CD8-positive, alpha-beta memory T cell (primary cell): Measurements from ENCODE around the gene SPACDR. TPM values are rescaled to one million over a fixed set of nuclear protein-coding genes. Genes with fewer than 3 reads are reported as not detected.
A peak's percentile ranks its signal among the peaks of the same experiment; 100 is the strongest.

ENCODE experiments used
- CTCF ChIA-PET: fragments of 350-600 bp; sonication (Branson Sonifier 250); formaldehyde crosslinking; loops from one replicate; lab custom pipeline; 2021; ENCODE audit warnings: antibody characterized with exemption; lab: Charles Lee
- POLR2A ChIA-PET: fragments of 350-600 bp; sonication (Branson Sonifier 250); formaldehyde crosslinking; loops from one replicate; lab custom pipeline; 2021; ENCODE audit warnings: antibody characterized with exemption; lab: Charles Lee
- DNase-seq, 5 donors: peaks; one replicate each; pipeline versions ENCODE4 v3.0.0 to v3.0.0-alpha.2; 2020 to 2022; ENCODE audit warnings: mixed read lengths in 1 of 5
- H3K27ac ChIP-seq: one replicate; pipeline ENCODE4 v1.7.0; 2013; ENCODE audit warnings: low read depth, mild to moderate bottlenecking, low read length, moderate library complexity
- H3K27me3 ChIP-seq: 2 replicates; pipeline ENCODE4 v1.7.0; 2013; ENCODE audit warnings: low read length, mild to moderate bottlenecking; ENCODE audit not compliant: insufficient read depth, poor library complexity, severe bottlenecking
- H3K36me3 ChIP-seq: 2 replicates; pipeline ENCODE4 v1.7.0; 2013; ENCODE audit warnings: mild to moderate bottlenecking, low read length, moderate library complexity; ENCODE audit not compliant: insufficient read depth
- H3K4me1 ChIP-seq: 2 replicates; pipeline ENCODE4 v1.7.0; 2013; ENCODE audit warnings: mild to moderate bottlenecking, low read length, moderate library complexity; ENCODE audit not compliant: insufficient read depth
- H3K4me3 ChIP-seq: 2 replicates; pipeline ENCODE4 v1.7.0; 2013; ENCODE audit warnings: mild to moderate bottlenecking, low read length
- H3K9me3 ChIP-seq: 2 replicates; pipeline ENCODE4 v1.7.0; 2013; ENCODE audit warnings: mild to moderate bottlenecking, low read length
- H3K27ac Mint-ChIP-seq, 8 donors: one replicate each; pipeline ENCODE4 v1.8.0; 2020 to 2021; ENCODE audit warnings: mixed read lengths in 8 of 8, mild to moderate bottlenecking in 6 of 8, inconsistent platforms in 3 of 8, moderate library complexity in 3 of 8
- H3K27me3 Mint-ChIP-seq, 2 donors: one replicate each; pipeline ENCODE4 v1.8.0; 2020 to 2021; ENCODE audit warnings: mixed read lengths in 2 of 2, mild to moderate bottlenecking in 1 of 2, moderate library complexity in 1 of 2
- H3K36me3 Mint-ChIP-seq, 3 donors: one replicate each; pipeline ENCODE4 v1.8.0; 2020 to 2021; ENCODE audit warnings: mixed read lengths in 3 of 3, inconsistent platforms in 1 of 3, mild to moderate bottlenecking in 1 of 3
- H3K4me1 Mint-ChIP-seq, 3 donors: one replicate each; pipeline ENCODE4 v1.8.0; 2020 to 2021; ENCODE audit warnings: mixed read lengths in 3 of 3, inconsistent platforms in 1 of 3, mild to moderate bottlenecking in 1 of 3
- H3K4me3 Mint-ChIP-seq, 7 donors: one replicate each; pipeline ENCODE4 v1.8.0; 2020 to 2021; ENCODE audit warnings: mixed read lengths in 7 of 7, mild to moderate bottlenecking in 6 of 7, moderate library complexity in 4 of 7, inconsistent platforms in 2 of 7
- H3K9me3 Mint-ChIP-seq, 5 donors: one replicate each; pipeline ENCODE4 v1.8.0; 2020 to 2022; ENCODE audit warnings: mixed read lengths in 5 of 5, mild to moderate bottlenecking in 3 of 5, moderate library complexity in 2 of 5, inconsistent platforms in 1 of 5
- polyA plus RNA-seq: library from polyadenylated mRNA; unstranded; fragments of 300-500 nt; fragmentation: Illumina TruSeq; gene quantifications from one replicate; pipeline ENCODE4 v1.2.3, GENCODE V29; 2021
- total RNA-seq, 2 experiments: library from RNA; stranded (reverse); gene quantifications; one replicate each; pipeline ENCODE4 v1.2.3, GENCODE V29; 2021

Gene SPACDR
- total and polyA plus RNA-seq, 3 experiments from 2014 or later: 0.56 to 1.7 (median 1.00) TPM

DNA sequence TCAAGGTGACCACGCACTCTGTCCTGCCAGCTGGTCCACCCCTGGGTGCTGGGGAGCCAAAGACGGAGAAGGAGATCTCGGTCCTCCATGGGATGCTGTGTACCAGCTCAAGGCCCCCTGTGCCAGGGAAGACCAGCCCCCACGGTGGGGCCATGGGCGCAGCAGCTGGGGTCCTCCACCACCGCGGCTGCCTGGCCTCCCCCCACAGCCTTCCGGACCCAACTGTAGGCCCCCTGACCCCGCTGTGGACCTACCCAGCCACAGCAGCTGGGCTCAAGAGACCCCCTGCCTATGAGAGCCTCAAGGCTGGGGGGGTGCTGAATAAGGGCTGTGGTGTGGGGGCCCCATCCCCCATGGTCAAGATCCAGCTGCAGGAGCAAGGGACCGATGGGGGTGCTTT, 25.1 kb upstream of the SPACDR start:
- H3K27ac ChIP-seq: no peak overlapping the region

DNA sequence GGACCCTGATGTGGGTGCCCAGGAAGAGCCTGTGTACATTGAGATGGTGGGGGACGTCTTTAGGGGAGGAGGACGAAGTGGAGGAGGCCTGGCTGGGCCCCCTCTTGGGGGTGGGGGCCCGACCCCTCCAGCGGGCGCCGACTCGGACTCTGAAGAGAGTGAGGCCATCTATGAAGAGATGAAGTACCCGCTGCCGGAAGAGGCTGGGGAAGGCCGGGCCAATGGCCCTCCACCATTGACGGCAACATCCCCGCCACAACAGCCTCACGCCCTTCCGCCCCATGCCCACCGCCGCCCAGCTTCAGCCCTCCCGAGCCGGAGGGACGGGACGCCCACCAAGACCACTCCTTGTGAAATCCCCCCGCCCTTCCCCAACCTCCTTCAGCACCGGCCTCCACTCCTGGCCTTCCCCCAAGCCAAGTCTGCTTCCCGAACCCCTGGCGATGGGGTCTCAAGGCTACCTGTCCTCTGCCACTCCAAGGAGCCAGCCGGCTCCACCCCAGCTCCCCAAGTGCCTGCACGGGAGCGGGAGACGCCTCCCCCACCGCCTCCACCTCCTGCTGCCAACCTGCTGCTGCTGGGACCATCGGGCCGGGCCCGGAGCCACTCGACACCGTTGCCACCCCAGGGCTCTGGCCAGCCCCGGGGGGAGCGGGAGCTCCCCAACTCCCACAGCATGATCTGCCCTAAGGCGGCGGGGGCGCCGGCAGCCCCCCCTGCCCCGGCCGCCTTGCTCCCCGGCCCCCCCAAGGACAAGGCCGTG, 24.5 kb upstream of the SPACDR start:
- Histone ChIP-seq H3K4me1 (no peaks in the 10 kb centered on the region), H3K36me3 (no peaks in the 10 kb centered on the region), H3K9me3 (no peaks in the 10 kb centered on the region), H3K27me3 (no peaks in the 10 kb centered on the region), H3K4me3 (no peak overlapping the region), H3K27ac (no peak overlapping the region)
- Mint-ChIP-seq H3K27me3 (peaks cover 0 to 2% of the 10 kb centered on the region in 2 donors), H3K27ac (no peak overlapping the region), H3K36me3 (no peaks in the 10 kb centered on the region), H3K4me3 (no peak overlapping the region), H3K9me3 (no peaks in the 10 kb centered on the region), H3K4me1 (peaks cover 9 to 26% (median 12%) of the 10 kb centered on the region in 3 donors)
- DNase-seq: no peak
- CTCF ChIA-PET: interaction anchor here (1.8 kb wide), 1 partner anchor 71 kb away, joined by 9 read pairs; no protein-coding TSS in a partner anchor
- POLR2A ChIA-PET: no interaction called here

More for the DNA sequence above, 25.1 kb upstream of the SPACDR start:
- H3K4me3 ChIP-seq: no peak overlapping the region
- peaks cover 0 to 2% of the 10 kb centered on the region in 2 donors for H3K27me3 Mint-ChIP-seq
- H3K9me3 ChIP-seq: no peaks in the 10 kb centered on the region
- no peak for DNase-seq
- H3K4me3 Mint-ChIP-seq: no peak overlapping the region
- H3K27ac Mint-ChIP-seq: no peak overlapping the region
- H3K27me3 ChIP-seq: no peaks in the 10 kb centered on the region
- H3K4me1 Mint-ChIP-seq: peaks cover 9 to 28% (median 12%) of the 10 kb centered on the region in 3 donors
- POLR2A ChIA-PET: no interaction called here
- no peaks in the 10 kb centered on the region for H3K4me1 ChIP-seq
- CTCF ChIA-PET: interaction anchor here (1.5 to 1.8 kb wide), 2 partner anchors 64 to 70 kb away, joined by 3 to 9 read pairs; no protein-coding TSS in a partner anchor
- H3K36me3 ChIP-seq: no peaks in the 10 kb centered on the region
- no peaks in the 10 kb centered on the region for H3K36me3 Mint-ChIP-seq
- H3K9me3 Mint-ChIP-seq: no peaks in the 10 kb centered on the region

DNA sequence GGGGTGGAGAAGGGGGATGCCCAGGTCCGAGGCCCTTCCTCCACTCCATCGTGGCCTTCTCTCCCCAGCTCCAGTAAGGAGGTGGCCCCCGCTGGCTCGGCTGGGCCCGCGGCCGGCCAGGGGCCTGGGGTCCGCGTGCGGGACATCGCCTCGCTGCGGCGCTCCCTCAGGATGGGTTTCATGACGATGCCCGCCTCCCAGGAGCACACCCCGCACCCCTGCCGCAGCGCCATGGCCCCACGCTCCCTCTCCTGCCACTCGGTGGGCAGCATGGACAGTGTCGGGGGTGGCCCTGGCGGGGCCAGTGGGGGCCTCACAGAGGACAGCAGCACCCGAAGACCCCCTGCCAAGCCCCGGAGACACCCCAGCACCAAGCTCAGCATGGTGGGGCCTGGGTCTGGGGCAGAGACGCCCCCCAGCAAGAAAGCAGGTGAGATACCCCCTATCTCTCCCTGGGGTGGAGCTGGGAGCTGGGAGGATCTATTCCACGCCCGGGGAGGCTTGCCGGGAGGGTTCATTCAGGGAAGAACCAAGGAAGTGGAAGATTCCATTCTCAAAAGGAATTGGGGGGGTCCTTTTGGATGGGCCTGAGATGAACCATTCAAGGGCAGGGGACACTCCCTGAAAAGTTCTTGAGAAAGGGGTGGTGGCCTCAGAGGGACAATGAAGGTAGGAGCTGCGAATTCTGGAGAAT, 22.8 kb upstream of the SPACDR start:
- no peaks in the 10 kb centered on the region for H3K27me3 ChIP-seq
- peaks cover 11% of the 10 kb centered on the region for H3K4me1 ChIP-seq
- H3K27me3 Mint-ChIP-seq: no peaks in the 10 kb centered on the region
- H3K9me3 ChIP-seq: no peaks in the 10 kb centered on the region
- no peak overlapping the region for H3K4me3 ChIP-seq
- no peaks in the 10 kb centered on the region for H3K36me3 Mint-ChIP-seq
- CTCF ChIA-PET: interaction anchor here (1.0 kb wide), 1 partner anchor 55 kb away, joined by 3 read pairs; no protein-coding TSS in a partner anchor
- H3K27ac ChIP-seq: no peak overlapping the region
- POLR2A ChIA-PET: no interaction called here
- no peak for DNase-seq
- no peaks in the 10 kb centered on the region for H3K9me3 Mint-ChIP-seq
- H3K4me1 Mint-ChIP-seq: peaks cover 10 to 22% (median 11%) of the 10 kb centered on the region in 3 donors
- peak overlapping the region in 1 of 7 donors; percentile 56 for H3K4me3 Mint-ChIP-seq
- no peak overlapping the region for H3K27ac Mint-ChIP-seq
- H3K36me3 ChIP-seq: no peaks in the 10 kb centered on the region

DNA sequence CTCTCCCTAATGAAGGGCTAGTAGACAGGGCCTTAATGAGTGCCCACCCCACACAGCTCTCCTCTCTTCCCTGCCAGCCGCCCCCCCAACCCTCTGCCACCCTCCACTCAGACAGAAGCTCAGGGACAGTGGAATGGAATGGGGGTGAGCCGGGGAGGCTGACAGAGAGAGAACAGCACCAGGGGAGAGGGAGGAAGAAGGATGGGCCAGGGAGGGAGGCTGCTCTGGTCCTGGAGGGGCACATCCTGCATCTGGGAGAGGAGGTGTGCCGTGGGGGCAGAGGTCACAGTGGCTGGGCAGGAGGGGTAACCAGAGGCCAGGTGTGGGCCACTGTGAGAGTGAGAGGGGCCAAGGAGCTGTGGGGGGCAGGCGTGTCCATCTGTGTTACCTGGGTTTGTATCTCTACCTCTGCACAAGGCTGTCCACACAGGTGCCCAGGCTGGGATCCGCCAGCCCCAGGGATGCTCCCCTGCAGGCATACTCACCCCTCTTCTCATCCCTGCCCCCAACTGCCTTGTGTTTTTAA, 22.1 kb upstream of the SPACDR start:
- peaks cover 14 to 25% (median 14%) of the 10 kb centered on the region in 3 donors for H3K4me1 Mint-ChIP-seq
- H3K4me3 Mint-ChIP-seq: peak overlapping the region in 3 of 7 donors; percentile 1 to 58 (median 54)
- Histone ChIP-seq H3K4me3 (no peak overlapping the region), H3K4me1 (peaks cover 11% of the 10 kb centered on the region), H3K27me3 (no peaks in the 10 kb centered on the region), H3K36me3 (no peaks in the 10 kb centered on the region), H3K27ac (no peak overlapping the region), H3K9me3 (no peaks in the 10 kb centered on the region)
- CTCF ChIA-PET: interaction anchor here (1.0 to 1.9 kb wide), 3 partner anchors 17 to 55 kb away, joined by 3 to 7 read pairs (median 5); partner anchors contain the start of gene AGFG2
- POLR2A ChIA-PET: interaction anchor here (0.6 kb wide), 1 partner anchor 63 kb away, joined by 4 read pairs; no protein-coding TSS in a partner anchor
- peak overlapping the region in 4 of 8 donors; percentile 7 to 68 (median 30) for H3K27ac Mint-ChIP-seq
- H3K27me3 Mint-ChIP-seq: no peaks in the 10 kb centered on the region
- DNase-seq: no peak
- H3K9me3 Mint-ChIP-seq: no peaks in the 10 kb centered on the region
- no peaks in the 10 kb centered on the region for H3K36me3 Mint-ChIP-seq

DNA sequence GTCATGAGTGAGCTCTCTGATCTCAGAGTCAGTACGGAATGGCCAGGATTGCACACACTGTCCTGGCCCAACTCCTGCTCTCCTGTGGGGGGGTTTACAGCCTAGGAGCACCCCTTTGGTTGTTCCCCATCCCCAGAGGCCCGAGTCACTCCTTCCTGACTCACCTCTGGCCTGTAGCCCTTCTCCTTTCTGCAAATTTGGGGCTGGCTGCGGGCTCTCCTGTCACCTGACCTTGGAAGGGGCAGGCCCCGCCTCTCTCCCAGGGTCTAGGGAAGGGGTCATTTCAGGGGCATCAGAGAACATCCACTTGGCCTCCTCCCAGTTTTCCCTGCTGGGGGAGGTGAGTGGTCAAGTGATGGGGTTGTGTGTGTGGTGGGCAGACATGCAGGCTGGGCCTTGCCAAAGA, 21.4 kb upstream of the SPACDR start:
- Histone ChIP-seq H3K4me1 (peaks cover 11% of the 10 kb centered on the region), H3K27me3 (no peaks in the 10 kb centered on the region), H3K4me3 (no peak overlapping the region), H3K36me3 (no peaks in the 10 kb centered on the region), H3K27ac (no peak overlapping the region), H3K9me3 (no peaks in the 10 kb centered on the region)
- no peak for DNase-seq
- CTCF ChIA-PET: interaction anchor here (1.0 to 1.9 kb wide), 4 partner anchors 16 to 74 kb away, joined by 3 to 7 read pairs (median 6); partner anchors contain the start of gene AGFG2
- Mint-ChIP-seq H3K36me3 (no peaks in the 10 kb centered on the region), H3K27me3 (no peaks in the 10 kb centered on the region), H3K4me1 (peaks cover 14 to 25% (median 14%) of the 10 kb centered on the region in 3 donors), H3K4me3 (peak overlapping the region in 2 of 7 donors; percentile 58 to 70), H3K9me3 (no peaks in the 10 kb centered on the region), H3K27ac (peak overlapping the region in 2 of 8 donors; percentile 10 to 21)
- POLR2A ChIA-PET: interaction anchor here (0.6 to 0.7 kb wide), 2 partner anchors 8 to 17 kb away, joined by 3 read pairs; no protein-coding TSS in a partner anchor

DNA sequence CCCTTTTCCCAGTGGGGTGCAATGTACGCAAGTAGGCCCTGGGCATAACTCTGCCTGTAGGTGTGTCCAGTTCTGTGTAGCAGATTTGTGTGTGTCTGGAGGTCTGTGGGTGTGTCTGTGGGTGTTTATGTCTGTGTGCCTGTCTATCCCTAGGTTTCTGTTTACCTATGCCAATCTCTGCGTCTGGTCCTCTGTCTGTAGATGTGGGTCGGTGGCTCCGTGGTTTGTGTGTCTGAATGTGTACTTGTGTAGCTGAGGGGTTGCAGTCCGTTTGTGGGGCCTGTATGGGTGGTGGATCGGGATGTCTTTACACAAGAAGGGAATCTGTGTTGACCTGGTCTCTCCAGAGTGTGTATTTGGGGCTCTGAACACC, 20.6 kb upstream of the SPACDR start:
- peaks cover 14 to 22% (median 15%) of the 10 kb centered on the region in 3 donors for H3K4me1 Mint-ChIP-seq
- POLR2A ChIA-PET: interaction anchor here (0.7 kb wide), 1 partner anchor 16 kb away, joined by 3 read pairs; no protein-coding TSS in a partner anchor

DNA sequence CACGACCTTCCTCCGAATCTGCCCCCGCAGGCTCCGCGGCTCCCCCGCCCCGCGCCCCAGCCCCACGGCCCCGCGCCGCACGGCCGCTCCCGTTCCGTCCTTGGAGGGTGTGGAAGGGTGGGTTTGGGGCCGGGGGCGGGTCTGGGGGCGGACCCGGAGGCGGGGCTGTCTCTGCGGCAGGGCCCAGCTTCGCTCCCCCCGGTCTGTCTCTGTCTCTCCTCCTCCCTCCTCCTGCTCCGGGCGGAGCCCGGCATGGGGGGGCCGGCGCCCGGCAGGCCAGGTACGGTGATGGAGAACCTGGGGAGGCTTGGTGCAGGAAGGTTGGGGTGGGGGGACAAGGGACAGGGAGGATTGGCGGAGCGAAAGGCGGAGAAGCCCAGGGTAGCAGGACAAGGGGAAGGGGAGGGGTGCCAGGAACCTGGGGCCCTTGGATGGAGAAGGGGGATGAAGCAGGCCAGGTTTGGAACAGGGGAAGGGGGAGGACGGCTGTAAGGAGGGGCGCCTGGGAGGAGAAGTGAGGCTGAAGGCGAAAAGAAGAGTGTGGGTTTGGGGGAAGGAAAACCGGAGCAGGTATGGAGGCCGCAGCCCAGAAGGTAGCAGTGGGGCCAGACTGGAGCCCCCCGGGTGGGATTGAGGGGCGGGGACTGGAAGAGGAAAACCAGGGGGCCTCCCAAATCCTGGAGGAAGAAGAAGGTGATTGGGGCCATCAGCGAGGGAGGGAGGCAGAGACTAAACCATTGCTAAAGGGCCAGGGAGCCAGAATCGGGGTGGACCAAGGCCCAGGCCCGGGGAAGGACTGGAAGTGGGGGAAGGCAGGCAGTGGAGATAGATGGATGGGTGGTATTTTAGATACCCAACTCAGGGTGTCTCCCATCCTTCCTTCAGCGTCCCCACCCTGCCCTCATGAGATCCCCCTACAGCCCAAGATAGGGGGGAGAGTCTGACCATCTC, 19.9 kb upstream of the SPACDR start, which contains the start of gene NYAP1:
TSS of gene NYAP1 (plus strand) at position 206 of the 951 bp plus-strand sequence. CDS start 1,385 bp downstream, outside the sequence.
- CTCF ChIA-PET: interaction anchor here (1.1 to 10.7 kb wide), 8 partner anchors 12 to 102 kb away, joined by 3 to 174 read pairs (median 6); partner anchors contain the start of genes FBXO24, LRCH4 and MEPCE
- Histone ChIP-seq H3K27me3 (no peaks in the 10 kb centered on the region), H3K4me1 (peaks cover 19% of the 10 kb centered on the region), H3K9me3 (no peaks in the 10 kb centered on the region), H3K27ac (peak within 1 kb of the TSS; percentile 39), H3K36me3 (no peaks in the 10 kb centered on the region), H3K4me3 (peak within 1 kb of the TSS; percentile 66)
- Mint-ChIP-seq H3K9me3 (no peaks in the 10 kb centered on the region), H3K4me1 (peaks cover 17 to 28% (median 20%) of the 10 kb centered on the region in 3 donors), H3K27ac (peak within 1 kb of the TSS in 7 of 8 donors; percentile 4 to 78 (median 47)), H3K36me3 (peaks cover 0 to under 1% (median 0%) of the 10 kb centered on the region in 3 donors), H3K4me3 (peak within 1 kb of the TSS; percentile 74 to 93 (median 82)), H3K27me3 (no peaks in the 10 kb centered on the region)
- POLR2A ChIA-PET: no interaction called here
- DNase-seq: peak; percentile 51 to 71 (median 57)

More for the DNA sequence above, 20.6 kb upstream of the SPACDR start:
- H3K9me3 Mint-ChIP-seq: no peaks in the 10 kb centered on the region
- CTCF ChIA-PET: interaction anchor here (1.0 to 1.9 kb wide), 4 partner anchors 15 to 75 kb away, joined by 3 to 7 read pairs (median 6); partner anchors contain the start of gene AGFG2
- H3K27ac ChIP-seq: no peak overlapping the region
- peaks cover 14% of the 10 kb centered on the region for H3K4me1 ChIP-seq
- H3K4me3 Mint-ChIP-seq: peak overlapping the region; percentile 49 to 81 (median 54)
- H3K27ac Mint-ChIP-seq: peak overlapping the region in 6 of 8 donors; percentile 8 to 78 (median 37)
- H3K27me3 Mint-ChIP-seq: no peaks in the 10 kb centered on the region
- no peaks in the 10 kb centered on the region for H3K36me3 Mint-ChIP-seq
- H3K36me3 ChIP-seq: no peaks in the 10 kb centered on the region
- no peaks in the 10 kb centered on the region for H3K27me3 ChIP-seq
- H3K9me3 ChIP-seq: no peaks in the 10 kb centered on the region
- H3K4me3 ChIP-seq: no peak overlapping the region
- DNase-seq: no peak
